Right lung (tissue), 5 donors: ENCODE data around the gene ATL3. TPM values are rescaled to one million over a fixed set of nuclear protein-coding genes. Genes with fewer than 3 reads are reported as not detected.
A peak's percentile ranks its signal among the peaks of the same experiment; 100 is the strongest.
"Not testable (repeated sequence)": the region's sequence is repeated elsewhere in the genome, so short reads cannot be mapped to it uniquely, and the experiment has no call there.

Experiments
- DNase-seq, 2 donors: peaks; one replicate each; pipeline ENCODE4 v3.0.0-alpha.2; 2013
- polyA plus RNA-seq, 5 donors: library from polyadenylated mRNA; unstranded; fragments of 120-200 nt; gene quantifications; one replicate each; pipeline versions ENCODE4 v1.2.1 to v1.2.3, GENCODE V29; 2013; ENCODE audit warnings: inconsistent platforms in 1 of 5, low replicate concordance in 1 of 5; ENCODE audit not compliant: insufficient read length in 5 of 5, insufficient read depth in 1 of 5

Gene ATL3
- polyA plus RNA-seq, 5 donors = 15.2 to 21.7 (median 19.0) TPM

DNA sequence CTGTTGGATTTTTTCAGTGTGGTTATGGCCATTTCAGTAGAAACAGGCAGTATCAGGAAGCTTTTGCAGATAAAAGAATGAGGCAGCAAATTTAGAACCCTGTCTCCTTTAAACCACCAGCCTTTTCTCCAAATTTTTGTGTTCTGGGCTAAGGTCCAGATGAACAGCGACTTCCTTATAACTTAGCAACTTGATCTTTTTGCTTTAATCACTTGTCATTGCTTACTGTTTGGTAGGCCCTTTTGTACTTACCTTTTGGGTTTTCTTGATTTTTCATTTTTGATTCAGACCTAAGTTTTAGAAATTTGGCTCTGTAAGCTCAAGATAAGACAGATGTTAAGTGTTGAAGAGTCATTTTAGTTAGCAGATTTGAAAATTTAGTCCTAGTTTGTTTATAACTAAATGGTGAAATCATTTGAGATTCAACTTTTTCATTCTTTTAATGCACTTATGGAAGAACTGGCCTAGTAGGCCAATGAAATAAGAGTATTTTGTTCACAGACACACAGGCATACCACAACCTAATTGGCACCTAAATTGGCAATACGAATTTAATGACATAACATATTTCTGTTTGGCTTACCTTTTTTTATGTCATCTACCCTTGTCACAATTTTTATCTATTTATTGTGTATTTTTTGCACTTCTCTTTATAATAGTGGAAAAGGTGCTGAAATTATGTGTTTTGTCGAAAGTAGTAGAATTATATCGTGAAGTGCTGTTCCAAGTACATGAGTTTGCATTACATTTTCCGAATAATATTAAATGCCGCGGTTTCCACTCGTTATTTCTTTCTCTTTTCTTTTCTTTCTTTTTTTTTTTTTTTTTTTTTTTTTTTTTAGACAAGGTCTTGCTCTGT, 12.2 kb upstream of the ATL3 start:
- DNase-seq = peak in 1 of 2 donors; percentile 23

DNA sequence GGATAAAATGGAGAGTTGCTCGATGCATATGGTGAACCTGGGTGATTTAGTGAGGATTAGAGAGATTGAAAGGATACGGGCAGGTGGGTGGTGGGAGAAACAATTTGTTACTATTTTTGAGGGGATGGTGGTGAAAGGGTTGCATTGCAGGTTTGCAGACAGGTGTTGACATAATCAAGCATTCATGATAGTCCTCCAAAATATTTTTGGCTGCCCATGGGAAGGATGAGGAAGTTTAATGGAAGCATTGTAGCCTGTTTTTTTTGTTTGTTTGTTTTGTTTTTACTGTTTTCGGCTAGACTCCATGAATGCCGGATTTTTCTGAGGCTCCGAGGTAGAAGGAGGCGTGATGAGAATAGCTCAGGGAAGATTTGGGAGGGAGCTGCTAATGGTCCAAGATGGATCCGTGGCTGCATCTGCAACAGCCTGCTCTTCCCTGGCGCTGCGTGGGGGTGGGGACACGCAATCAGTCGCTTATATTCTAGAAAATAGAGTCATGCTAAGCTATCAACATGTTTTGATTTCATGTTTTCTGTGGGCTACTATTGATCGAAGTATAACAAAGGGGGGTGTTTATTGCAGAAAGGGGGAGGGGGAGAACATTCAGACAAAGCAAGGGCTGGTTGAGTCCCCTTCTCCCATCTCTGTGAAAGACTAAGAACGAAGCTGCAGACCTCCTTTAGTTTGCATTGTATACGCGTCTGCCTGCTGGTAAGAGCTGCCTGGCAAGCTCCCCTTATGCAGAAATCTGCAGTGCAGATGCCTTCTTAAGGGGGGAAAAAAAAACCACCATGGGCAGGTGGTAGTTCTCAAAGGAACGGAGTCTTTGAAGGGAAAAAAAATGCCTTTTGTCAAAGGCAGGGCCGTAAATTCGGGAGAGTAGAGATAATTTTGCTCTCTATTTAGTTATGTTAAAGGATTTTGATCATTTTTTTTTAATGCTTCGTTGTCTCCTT, 11.2 kb upstream of the ATL3 start:
- DNase-seq = peak in 1 of 2 donors; percentile 23

DNA sequence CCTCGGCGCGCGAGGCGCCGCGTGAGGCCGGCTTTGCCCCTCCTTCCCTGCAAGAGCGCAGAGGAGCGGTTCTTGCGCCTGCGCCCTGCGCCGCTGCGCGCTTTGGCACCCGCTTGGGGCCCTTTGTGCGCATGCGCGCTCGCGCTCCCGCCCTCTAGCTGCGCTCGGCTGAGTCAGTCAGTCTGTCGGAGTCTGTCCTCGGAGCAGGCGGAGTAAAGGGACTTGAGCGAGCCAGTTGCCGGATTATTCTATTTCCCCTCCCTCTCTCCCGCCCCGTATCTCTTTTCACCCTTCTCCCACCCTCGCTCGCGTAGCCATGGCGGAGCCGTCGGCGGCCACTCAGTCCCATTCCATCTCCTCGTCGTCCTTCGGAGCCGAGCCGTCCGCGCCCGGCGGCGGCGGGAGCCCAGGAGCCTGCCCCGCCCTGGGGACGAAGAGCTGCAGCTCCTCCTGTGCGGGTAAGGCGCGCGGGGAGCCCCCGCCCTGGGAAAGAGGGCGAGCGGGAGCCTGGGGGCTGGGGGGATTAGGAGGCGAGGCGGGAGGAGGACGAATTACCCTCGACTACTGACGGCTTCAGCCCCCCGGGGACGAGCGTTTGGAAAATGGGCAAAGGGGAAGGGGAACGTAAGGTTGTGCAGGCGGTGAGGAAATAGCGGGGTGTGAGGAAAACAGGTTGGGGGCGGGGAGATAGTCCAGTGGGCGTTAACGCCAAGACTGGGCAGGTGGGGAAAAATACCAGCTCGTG, 10.3 kb upstream of the ATL3 start, which contains the start of gene RTN3:
Gene RTN3 (plus strand): TSS at position 180 of the 745 bp plus-strand sequence. CDS start 137 bp downstream, at position 317.
- peak; percentile 99 for DNase-seq

DNA sequence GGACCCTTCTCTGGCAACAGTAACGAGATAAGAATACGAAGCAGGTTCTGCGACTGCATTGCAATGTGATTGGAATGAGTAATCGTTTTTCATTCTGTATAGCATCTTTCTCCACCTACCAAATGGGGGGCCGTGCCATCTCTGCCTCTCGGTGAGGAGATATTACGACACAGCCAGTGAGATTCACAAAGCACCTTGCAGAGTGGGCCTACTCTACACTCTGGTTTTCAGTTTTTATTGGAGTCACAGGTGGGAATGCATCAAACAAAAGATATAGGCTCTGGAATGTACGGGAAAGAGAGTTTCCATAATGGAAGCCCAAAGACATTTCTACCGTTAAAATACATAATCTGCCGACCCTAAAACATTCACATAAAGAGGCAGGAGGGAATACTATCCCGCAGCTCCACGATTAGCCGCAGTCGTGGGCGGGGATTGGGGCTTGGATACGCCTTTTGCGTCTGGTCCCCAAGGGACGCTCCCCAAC, 9.7 kb upstream of the ATL3 start:
- DNase-seq = no peak

DNA sequence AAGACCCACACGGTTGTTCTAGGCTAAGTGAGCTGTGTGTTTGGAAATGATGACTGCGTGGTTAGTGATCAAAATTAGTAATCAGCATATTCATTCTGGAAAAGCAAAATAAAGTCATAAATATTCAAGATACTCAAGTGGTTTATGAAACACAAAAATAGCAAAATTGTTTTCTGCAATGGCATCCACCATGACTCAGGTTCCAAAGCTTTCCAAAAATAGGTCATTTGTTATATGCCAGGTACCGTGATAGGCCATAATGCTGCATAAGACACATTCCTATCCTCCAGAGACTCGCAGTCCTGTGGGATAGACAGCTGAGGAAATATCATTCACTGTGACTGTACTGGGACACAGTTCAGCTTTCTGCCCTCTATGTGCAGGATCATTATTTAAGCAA, 2.4 kb upstream of the ATL3 start:
- DNase-seq = no peak

DNA sequence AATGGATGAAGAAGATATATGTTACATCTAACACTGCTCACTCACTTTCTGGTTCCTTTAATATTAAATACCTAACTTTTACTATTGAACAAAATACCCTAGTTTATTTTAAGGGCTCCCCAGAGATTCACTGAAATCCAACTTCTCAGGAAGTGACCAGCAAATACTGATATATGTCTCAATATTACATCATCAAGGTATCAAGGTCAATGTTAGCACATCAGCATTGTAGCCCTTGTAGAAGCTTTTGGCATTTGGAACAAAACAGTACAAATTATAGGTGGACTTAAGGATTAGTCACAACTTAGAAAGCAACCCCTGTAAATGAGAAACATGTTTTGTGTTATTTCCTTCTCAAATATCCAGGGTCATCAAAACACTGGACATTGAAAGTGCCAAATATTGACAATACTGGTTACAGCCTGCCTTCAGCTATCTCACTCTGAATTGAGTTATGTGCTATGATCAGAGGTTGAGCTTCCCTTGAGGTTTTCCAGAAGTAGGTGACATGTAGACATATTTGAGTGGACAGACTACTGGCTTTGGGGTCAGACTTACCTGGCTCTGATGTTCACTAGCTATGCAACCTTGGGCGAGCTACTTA, 1.9 kb upstream of the ATL3 start:
- DNase-seq = no peak

DNA sequence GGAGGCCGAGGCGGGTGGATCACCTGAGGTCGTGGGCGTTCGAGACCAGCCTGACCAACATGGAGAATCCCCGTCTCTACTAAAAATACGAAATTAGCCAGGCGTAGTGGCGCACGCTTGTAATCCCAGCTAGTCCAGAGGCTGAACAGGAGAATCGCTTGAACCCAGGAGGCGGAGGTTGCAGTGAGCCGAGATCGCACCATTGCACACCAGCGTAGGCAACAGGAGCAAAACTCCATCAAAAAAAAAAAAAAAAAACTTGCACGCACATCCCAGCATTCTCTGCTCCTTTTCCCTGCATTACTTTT, 934 bp upstream of the ATL3 start:
- DNase-seq = no peak

DNA sequence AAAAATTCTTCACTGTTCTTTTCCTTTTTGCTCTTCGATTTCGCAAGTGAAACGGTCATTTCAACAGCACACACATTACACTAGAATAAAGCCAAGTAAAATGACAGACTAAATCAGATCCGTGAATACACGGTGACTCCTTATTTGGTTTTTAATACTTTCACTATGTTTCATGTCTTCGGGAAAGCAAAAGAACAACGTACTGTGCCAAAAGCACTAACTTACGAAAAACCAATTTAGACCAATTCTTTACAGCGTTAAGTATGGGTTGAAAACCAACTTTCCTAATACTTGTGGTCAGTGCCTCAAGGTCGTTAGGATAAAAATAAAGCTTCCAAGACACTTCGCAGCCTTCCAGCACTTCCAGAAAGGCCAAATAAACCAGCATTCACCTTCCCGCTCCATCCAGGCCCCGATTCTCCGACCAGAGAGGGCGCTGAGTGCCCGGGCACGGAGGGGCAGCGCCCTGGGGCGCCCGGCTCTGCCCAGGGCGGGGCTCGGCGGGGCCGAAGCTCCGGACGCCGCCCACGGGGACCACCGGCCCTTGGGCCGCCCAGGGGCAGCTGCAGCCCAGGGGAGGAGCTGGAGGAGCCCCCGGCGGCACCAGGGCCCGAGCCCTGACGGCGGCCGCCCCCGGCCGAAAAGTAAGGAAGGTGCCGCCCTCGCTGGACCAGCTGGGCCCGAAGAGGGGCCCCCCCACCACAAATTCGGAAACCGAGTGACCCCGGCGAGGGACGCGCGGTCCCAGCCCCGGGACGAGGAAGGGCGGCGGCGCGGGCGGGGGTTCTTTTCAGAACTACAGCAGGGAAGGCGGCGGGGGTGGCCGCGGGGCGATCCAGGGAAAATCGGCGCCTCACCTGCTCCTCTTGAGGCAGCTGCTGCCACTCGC, 499 bp downstream of the ATL3 start:
- DNase-seq = peak; percentile 47 to 53

DNA sequence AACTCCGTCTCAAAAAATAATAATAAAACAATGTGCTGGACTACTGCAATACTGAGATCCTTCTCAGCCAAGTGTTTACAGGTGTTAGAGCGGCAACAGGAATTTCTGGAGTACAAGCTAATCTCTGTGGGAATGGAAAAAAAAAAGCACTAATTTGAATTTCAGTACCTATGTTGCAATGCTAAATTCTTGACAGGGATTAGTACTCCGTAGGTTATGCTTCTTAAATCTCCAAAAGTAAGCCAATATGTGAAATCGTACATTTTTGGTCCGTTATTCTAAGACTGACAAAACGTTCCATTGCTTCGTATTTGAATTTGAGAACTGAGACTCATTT, 1.1 kb downstream of the ATL3 start:
- peak in 1 of 2 donors; percentile 6 for DNase-seq

DNA sequence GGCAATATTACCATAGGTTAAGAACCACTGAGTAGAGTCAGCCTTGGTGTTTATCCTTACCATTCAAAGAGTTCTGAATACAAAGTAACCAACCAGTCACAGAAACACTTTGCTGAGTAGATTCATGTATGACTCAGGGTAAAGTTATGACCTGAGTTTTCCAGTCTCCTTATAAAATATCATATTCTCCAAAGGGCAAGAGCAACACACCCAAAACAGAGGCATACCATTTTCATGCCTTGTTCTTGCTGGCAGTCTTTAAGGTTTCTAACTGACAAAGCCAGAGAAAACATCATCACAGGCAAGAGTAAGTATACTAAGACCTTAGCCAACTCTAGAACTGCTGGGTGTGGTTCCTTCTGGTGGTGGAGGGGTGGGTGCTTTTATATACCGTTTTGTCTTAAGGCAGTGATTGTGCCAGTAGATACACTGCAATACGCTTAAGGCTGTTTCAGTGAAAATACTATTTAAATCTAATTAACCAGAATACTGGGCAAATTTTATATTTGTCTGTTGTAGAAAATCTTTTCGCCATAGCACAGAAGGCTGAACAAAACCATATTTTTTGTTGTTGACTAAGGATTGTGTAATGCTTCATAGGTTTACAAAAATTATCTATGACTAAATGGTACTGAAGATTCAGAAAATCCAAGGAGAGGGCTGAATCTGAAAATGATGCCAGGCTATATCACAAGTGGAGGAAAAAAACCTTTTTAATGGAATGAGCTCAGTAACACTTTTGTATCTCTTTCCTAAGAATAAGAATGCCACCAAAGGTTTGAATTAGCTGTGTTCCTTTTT, 3.0 kb downstream of the ATL3 start:
- no peak for DNase-seq

DNA sequence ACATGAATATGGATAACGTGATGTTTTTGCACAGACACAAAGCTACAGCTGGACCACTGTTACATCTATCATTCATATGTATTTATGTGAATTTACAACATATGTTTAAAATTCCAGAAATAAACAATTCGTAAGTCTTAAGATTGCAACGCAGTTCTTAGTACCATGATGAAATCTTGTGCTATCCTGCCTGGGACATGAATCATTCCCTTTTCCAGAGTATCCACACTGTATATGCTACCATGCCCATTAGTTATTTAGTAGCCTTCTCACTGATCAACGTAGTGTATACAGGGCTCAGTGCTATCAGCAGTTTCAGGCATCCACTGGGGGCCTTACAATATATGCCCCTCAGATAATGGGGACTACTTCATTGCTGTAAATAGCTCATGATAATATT, 4.3 kb downstream of the ATL3 start:
- no peak for DNase-seq

DNA sequence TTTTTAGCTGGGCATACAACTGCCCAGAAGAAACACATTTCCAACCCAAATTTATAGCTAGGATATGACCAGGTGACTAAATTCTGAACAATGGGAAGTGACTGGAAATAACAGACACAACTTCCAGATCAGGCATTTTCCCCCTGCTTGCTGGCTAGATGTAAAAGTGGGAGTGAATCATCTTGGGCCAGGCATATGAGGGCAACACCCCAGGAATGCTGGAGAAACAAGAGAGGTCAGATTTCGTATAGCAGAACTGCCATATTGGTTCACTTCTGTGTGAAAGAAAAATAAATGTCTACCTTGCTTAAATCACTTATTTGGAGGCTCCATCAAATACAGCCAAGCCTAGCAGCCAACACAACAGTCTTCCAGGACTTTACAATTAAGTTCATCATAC, 7.4 kb downstream of the ATL3 start:
- no peak for DNase-seq

DNA sequence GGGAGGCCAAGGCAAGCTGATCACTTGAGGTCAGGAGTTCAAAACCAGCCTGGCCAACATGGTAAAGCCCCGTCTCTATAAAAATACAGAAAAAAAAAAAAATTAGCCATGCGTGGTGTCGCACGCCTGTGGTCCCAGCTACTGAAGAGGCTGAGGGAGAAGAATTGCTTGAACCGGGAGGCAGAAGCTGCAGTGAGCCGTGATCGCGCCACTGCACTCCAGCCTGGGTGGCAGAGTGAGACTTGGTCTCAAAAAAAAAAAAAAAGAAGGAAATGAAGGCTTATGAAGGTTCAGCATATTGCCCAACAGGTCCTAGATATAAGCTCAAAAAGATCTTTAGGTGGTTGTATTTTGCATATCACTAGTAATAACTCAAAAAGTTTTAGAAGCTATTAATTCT, 10.2 kb downstream of the ATL3 start:
- no peak for DNase-seq

DNA sequence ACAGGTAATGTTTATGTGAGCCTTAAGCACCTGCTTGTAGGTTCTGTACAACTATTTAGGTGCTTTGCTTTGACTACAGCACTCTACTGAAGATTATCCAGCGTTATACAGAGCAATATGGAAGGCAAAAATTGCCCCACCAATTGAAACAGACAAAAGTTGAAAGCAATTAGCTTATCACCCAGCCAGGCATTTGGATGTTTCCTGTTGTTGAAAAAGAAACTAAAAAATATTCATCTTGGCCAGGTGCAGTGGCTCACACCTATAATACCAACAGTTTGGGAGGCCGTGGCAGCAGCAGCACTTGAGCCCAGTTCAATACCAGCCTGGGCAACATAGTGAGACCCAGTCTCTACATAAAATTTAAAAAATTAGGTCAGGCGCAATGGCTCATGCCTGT, 18.5 kb downstream of the ATL3 start:
- no peak for DNase-seq

DNA sequence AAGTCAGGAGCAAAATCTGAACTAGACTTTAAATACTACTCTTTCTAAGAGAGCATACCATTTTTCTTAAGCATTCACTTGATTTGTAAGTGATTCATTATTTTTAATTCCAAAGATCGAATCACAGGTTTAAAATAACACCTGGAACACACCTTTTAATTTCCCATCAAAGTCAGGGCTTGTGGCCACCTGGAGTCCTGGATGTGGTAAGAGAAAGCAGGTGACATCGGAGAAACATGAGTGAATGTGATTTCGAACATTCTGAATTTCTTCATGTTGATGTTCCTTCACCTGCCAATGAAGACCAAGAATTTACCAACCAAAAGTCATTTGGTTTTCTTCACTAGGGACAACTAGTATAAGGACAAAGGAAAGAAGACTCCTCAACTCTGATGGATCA, 28.0 kb downstream of the ATL3 start:
- no peak for DNase-seq

DNA sequence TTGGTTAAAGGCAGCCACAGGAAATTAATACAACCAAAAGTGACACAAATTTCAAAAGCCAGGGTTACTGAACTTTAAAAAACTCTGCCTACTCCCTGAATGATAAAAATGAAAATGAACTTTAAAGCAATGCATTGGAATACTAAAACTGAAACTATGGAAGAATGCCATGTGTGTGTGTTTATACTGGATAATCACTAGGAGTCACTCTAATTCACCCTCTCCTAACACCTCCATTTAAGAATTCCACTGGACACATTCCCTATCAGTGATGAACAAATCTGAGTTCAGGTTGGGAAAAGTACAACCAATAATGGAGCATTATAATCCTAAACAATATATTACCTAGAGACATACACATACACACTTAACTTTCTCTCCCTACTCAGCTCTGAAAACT, 29.4 kb downstream of the ATL3 start:
- no peak for DNase-seq

DNA sequence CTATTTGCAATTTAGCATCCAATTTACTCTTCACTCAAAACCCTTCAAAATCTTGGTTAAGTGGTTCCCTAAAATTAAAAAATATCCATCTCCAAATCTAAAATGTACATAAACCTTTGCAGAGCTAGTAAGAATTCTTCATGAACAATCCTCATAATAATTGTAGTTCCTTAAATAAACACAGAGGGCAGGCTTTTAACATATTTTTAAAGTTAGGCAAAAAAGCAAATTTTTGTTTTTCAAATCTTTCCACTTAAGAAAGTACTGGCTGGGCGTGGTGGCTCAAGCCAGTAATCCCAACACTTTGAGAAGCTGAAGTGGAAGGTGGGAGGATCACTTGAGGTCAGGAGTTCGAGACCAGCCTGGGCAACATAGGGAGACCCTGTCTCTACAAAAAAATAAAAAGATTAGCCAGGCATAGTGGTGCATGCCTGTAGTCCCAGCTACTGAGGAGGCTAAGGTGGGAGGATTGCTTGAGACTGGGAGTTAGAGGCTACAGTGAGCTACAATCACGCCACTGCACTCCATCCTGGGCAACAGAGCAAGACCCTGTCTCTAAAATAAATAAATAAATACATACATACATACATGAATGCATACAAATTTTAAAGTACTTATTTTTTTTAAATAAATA, 31.9 kb downstream of the ATL3 start:
- DNase-seq = no peak

DNA sequence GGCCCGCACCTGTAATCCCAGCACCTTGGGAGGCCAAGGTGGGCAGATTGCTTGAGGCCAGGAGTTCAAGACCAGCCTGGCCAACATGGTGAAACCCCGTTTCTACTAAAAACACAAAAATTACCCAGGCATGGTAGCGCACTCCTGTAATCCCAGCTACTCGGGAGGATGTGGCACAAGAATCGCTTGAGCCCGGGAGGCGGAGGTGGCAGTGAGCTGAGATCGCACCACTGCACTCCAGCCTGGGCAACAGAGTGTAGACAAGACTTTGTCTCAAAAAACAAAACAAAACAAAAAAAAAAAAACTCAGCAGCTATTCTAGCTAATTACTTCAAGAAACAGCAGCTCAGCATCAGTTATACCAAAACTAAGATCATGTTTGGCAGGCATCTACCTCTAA, 32.7 kb downstream of the ATL3 start:
- DNase-seq = not testable (repeated sequence)
